Posterior vena cava (tissue), 2 donors: Measurements from ENCODE around the gene ERBB4. TPM values are rescaled to one million over a fixed set of nuclear protein-coding genes. Genes with fewer than 3 reads are reported as not detected.
"Not testable (repeated sequence)": the region's sequence is repeated elsewhere in the genome, so short reads cannot be mapped to it uniquely, and the experiment has no call there.

ENCODE experiments used
- DNase-seq: peaks from one replicate; pipeline ENCODE4 v3.0.0-alpha.2; 2020; ENCODE audit warnings: low spot score
- intact Hi-C, 2 donors: fragments of 100-400 bp; cut with DNase I; formaldehyde crosslinking; loops; one replicate each; pipeline versions ENCODE4 v1.14.1 to v1.14.2; 2022 to 2023
- total RNA-seq, 2 donors: library from RNA; stranded (reverse); fragmentation: NEBNext Ultra II Directional; extraction: Animal tissue kit (Norgen Biotek cat#: 25700); gene quantifications; one replicate each; pipeline ENCODE4 v1.2.1, GENCODE V29; 2021
- donor health status: DM: yes; HTN: yes; CAD: no.
- donor health status: DM: yes; HTN: yes; CAD: no.

ERBB4 gene
- total RNA-seq, 2 donors from 2014 or later = 3.2 to 7.6 TPM

DNA sequence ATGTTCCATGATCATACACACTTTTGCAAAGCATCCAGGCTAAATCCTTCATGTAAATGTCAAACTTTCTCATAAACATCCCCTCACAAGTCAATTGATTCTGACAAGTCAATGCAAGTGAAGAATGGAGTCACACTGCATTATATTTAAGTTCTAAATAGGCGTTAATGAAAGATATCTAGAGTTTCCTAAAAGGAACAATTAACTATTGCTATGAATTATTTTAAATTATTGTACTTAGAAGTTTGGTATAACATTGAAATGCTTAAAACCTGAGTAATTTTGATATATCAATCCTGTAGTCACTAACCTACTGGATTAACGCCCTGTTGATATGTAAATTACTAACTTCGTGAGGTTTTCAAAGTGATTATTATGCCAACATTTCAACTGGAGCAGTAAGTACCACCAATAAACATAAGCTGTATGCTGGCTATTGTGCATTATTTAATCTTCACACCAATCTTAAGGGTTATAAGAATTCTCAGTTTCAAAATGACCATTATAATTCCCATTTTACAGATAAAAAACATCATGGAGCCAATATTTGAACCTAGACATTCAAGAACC lies 884.3 kb downstream of the ERBB4 start:
- intact Hi-C loops = no loop called here
- DNase-seq = no peak

DNA sequence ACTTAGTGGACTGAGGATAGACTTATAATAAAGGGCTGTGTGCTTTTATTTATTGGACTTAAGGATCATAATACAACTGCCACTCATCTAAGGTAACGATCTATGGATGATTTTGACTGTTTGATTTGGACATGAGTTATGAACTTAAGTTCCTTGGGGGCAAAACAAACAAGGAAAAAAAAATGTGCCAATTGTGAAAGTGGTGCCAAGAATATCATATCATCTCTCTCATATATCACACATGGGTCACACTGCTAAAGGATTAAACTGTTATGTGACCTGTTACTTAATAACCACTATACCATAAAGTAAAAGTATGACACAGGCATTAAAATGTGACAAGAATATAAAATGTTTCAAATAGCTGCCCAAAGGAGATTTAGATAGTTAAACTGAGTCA lies 886.3 kb downstream of the ERBB4 start:
- intact Hi-C loops = no loop called here
- DNase-seq = no peak

- intact Hi-C loops = no loop called here
- no peak for DNase-seq
Measured at GRCh38 chr2:211649331-211649730, 889.3 kb downstream of the ERBB4 start.

- no peak for DNase-seq
- intact Hi-C loops = no loop called here
Measured at GRCh38 chr2:211631503-211631902, 907.1 kb downstream of the ERBB4 start.

GRCh38 chr2:211623096-211623495 lies 915.5 kb downstream of the ERBB4 start:
- intact Hi-C loops = no loop called here
- DNase-seq = no peak

DNA sequence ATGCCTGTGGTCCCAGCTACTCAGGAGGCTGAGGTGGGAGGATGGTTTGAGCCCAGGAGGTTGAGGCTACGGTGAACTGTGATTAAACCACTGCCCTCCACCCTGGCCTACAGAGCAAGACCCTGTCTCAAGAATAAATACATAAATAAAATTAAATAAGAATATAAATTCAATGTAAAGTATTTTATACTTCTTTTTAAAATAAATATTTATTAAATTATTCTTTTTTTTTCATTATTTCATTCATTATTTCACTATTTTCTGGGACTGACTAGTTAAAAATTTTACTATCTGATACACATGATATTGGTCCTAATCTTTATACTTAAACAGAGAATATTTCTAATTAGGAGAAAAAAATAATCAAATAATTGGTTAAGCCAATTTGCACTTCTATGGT lies 917.6 kb downstream of the ERBB4 start:
- intact Hi-C loops = no loop called here
- no peak for DNase-seq

DNA sequence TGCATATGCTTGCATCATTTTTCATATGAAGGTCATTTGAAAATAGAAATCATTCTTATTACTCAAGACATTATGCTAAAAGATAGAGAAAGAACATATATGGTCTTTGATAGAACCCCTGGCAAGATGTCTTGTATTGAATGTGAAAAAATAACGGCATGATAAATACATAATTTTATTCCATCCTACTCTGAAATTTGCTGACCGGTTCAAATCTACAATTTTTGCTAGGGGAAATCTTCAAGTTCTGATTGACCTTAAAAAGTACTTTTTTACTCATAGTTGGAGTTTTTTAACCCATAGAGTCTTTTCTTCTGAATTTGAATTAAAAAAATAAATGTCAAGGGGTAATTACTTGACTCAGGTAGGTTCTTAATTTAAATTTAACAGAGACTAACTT lies 920.8 kb downstream of the ERBB4 start:
- no peak for DNase-seq
- intact Hi-C loops = no loop called here

DNA sequence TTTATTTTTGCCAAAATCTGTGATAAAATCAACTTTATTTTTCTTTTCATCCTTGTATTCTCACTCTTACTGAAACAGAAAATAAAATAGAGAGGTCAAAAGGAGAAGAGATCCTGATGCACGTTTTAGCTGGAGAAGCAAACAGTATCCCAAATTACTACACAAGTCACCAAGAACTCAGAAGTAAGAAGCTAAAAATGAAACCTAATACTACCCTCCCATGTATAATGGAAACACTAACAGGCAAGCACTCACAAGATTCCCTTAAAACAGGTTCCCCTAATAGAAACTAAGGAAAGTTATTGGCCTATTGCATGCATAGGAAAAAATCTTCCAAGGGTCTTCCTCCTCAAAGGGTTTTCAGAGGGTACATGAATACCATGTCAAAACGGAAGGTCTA lies 927.0 kb downstream of the ERBB4 start:
- no peak for DNase-seq
- intact Hi-C loops = no loop called here

- DNase-seq = no peak
- intact Hi-C loops = no loop called here
Measured at GRCh38 chr2:211611061-211611518, 927.5 kb downstream of the ERBB4 start.

DNA sequence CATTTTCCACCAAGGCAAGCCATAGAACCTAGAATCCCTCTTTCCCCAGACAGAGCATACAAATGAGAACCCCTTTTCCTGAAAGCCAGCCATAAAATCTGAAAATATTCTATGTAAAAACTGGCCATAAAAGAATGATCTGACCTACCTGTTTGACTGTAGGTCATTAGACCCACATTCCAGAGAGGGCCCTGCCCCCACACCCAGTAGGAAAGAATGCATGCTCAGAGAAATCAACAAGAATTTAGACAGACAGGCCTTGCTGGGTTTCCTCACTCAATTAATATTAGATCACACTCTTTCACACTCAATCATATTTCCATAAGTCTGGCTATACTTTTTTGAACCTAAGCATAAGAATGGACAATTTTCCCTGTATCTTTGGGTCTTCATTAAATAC lies 929.5 kb downstream of the ERBB4 start:
- DNase-seq = no peak
- intact Hi-C loops = no loop called here

GRCh38 chr2:211599146-211599545 lies 939.5 kb downstream of the ERBB4 start:
- intact Hi-C loops = no loop called here
- DNase-seq = no peak

- intact Hi-C loops = no loop called here
- no peak for DNase-seq
Measured at GRCh38 chr2:211598238-211598637, 940.4 kb downstream of the ERBB4 start.

- intact Hi-C loops, DNase-seq: not testable (repeated sequence)
Measured at GRCh38 chr2:211592006-211592405, 946.6 kb downstream of the ERBB4 start.

DNA sequence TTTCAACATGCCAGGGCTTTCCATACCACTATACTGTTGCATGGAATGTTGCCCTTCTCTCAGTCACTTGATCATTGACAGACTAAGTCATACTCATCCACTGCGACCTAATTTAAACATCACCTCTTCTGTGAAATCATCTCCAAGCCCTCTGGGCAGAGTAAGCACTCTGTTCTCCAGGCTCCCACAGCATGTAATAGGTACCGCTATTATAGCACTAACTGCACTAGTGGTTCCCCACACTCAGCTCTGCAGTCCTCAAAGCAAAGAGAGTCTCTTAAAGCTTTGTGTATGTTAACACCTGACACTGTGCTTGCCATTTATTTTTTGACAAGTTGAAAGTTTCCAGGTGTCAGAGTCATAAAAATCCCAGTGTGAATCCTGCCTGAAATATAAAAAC lies 947.2 kb downstream of the ERBB4 start:
- DNase-seq = no peak

DNA sequence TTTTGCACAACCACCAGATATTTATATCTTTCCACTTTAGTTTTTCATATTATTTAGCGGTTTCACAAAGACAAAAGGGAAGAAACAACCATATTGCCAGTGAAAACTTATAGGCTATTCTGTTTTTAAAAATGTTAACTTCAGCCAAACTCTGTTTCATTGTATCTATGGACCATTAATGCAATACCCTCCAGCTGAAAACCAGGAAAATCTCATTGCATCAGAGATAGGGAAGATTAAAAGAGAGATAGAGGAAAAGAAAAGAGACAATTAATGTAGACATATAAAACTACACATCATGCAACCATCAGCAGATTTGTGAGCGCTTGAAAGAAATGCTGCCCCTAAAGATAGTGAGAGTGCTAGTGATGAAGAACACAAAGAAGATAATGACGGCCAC lies 970.2 kb downstream of the ERBB4 start:
- DNase-seq = no peak
- intact Hi-C loops = no loop called here

More for the DNA sequence above, 947.2 kb downstream of the ERBB4 start:
- intact Hi-C loops = no loop called here

DNA sequence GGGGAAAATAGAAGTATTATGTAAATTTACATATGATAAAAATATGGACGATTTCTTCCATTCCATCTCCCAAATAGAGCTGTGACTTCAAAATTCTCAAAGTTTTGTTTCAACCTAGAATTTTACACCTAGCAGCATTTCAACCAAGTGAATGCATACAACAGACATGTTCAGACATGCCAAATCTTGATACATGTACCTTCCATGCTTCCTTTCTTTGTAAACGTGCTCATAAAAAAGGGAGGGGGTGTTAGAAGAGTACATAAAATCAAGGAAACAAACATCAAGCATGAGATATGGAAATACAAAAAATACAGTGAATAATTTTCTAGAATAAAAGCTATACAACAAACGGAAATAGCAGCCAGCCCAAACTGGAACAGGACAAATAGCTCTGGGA lies 974.2 kb downstream of the ERBB4 start:
- intact Hi-C loops = no loop called here

DNA sequence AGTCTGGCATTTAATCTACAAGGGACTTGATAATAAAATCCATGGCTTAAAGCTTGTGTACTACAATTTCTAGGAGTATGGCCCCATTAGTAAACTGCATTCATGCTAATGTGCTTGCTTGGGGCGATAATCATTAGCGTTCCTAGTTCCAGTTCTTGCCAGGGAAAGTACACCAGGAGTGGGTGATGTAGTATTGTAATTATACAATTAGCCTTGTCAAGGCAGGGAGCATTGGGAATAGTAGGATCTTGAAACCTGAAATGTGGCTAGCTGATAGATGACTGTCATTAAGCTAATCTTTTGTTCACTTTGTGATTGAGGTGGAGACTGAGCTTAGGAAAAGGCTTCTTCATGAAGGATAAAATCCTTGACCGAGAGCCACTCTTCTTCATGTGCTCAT lies 993.0 kb downstream of the ERBB4 start:
- intact Hi-C loops = no loop called here
- DNase-seq = no peak

More for the DNA sequence above, 974.2 kb downstream of the ERBB4 start:
- DNase-seq = no peak

- intact Hi-C loops = no loop called here
- no peak for DNase-seq
Measured at GRCh38 chr2:211534632-211535031, 1004.0 kb downstream of the ERBB4 start.

DNA sequence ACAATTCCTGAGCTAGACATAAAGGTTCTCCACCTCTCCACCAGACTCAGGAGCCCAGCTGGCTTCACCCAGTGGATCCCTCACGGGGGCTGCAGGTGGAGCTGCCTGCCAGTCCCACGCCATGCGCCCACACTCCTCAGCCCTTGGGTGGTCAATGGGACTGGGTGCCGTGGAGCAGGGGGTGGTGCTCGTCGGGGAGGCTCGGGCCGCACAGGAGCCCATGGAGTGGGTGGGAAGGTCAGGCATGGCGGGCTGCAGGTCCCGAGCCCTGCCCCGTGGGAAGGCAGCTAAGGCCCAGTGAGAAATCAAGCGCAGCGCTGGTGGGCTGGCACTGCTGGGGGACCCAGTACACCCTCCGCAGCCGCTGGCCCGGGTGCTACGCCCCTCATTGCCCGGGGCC lies 1014.4 kb downstream of the ERBB4 start:
- intact Hi-C loops, DNase-seq: not testable (repeated sequence)

- intact Hi-C loops = no loop called here
Measured at GRCh38 chr2:211516537-211516936, 1022.1 kb downstream of the ERBB4 start.

DNA sequence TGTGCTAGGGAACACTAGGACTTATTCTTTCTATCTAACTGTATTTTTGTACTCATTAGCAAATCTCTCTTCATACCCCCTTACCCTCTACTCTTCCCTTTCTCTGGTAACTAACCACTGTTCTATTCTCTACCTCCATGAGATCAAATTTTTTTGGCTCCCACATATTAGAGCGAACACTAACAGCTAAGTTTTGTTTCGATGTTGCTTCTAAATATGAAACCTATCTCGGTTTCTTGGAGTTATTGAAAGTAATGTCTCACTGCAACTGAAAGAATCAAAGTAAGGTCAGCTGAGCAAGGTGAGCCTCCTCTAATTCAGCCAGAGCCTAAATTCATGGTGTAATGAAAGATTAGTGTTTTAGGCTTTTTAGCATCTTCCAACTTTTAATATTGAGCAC lies 1024.6 kb downstream of the ERBB4 start:
- no peak for DNase-seq
- intact Hi-C loops = no loop called here

More at GRCh38 chr2:211516537-211516936, 1022.1 kb downstream of the ERBB4 start:
- no peak for DNase-seq

GRCh38 chr2:211513446-211513845 lies 1025.2 kb downstream of the ERBB4 start:
- intact Hi-C loops = no loop called here
- DNase-seq = no peak
